LNCAP (cell line): ENCODE data around the gene KRTAP9-2.
"Not testable (repeated sequence)": the region's sequence is repeated elsewhere in the genome, so short reads cannot be mapped to it uniquely, and the experiment has no call there.

ENCODE experiments used
- TF ChIP-seq, protein P1 (sequence below): fragments of 450-650 bp; IDR thresholded peaks from 2 replicates; pipeline ENCODE4 v1.5.1; 2017; ENCODE audit warnings: mild to moderate bottlenecking

Gene KRTAP9-2

GRCh38 chr17:41215681-41216080, 10.8 kb upstream of the KRTAP9-2 start:
- TF ChIP-seq, protein P1, sequence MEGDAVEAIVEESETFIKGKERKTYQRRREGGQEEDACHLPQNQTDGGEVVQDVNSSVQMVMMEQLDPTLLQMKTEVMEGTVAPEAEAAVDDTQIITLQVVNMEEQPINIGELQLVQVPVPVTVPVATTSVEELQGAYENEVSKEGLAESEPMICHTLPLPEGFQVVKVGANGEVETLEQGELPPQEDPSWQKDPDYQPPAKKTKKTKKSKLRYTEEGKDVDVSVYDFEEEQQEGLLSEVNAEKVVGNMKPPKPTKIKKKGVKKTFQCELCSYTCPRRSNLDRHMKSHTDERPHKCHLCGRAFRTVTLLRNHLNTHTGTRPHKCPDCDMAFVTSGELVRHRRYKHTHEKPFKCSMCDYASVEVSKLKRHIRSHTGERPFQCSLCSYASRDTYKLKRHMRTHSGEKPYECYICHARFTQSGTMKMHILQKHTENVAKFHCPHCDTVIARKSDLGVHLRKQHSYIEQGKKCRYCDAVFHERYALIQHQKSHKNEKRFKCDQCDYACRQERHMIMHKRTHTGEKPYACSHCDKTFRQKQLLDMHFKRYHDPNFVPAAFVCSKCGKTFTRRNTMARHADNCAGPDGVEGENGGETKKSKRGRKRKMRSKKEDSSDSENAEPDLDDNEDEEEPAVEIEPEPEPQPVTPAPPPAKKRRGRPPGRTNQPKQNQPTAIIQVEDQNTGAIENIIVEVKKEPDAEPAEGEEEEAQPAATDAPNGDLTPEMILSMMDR: no peak

- TF ChIP-seq, protein P1: no peak
Measured at GRCh38 chr17:41223821-41224220, 2.6 kb upstream of the KRTAP9-2 start.

DNA sequence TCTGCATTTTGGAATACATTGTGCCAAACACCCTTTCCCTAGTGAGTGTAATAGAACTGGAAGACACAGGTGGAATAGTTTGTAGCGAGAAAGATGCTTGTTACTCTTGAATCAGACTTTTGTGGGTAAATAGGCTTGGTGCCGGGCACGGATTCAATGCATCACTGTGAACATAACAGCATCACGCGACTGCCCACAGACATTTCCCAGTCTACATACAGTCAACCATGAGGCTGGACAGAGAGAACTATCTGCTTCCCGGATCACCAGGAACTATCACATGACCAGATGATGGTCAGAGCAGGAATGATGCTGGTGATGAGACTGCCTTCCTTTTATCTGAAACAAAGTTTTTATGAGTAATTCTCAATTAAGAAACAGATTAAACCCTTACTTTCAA, 397 bp upstream of the KRTAP9-2 start:
- TF ChIP-seq, protein P1: no peak

DNA sequence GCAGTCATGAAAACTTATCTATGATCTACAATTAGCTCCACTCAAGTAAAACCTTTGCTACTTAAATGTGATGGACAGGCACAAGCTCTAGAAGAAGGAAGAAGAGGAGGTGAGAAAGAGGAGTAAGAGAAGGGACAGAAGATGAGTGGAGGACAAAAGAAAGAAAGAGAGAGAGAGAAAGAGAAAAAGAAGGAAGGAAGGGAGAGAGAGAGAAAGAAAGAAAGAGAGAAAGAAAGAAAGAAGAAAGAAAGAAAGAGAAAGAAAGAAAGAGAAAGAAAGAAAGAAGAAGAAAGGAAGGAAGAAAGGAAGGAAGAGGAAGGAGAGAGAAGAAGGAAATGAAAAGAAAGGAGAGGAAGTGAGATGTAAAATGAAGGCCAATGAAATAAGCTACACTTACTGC, 3.6 kb downstream of the KRTAP9-2 start:
- TF ChIP-seq, protein P1: no peak

DNA sequence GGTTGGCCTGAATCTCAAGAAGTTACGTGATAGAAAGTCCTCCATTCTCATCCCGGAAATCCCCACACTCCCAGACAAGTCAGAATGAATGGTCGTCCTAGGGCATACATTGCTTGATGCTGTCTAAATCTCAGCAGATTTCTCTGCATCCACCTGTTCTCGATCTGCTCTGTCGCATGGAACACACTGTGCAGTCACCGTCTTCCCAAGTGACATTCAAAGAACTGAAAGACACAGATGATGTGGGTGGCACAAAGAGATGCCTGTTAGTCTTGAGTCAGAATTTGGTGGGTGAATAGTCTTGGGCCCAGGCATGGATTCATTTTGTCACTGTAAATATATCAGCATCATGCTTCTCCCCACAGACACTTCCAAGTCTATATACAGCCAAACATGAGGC, 5.3 kb downstream of the KRTAP9-2 start:
- TF ChIP-seq, protein P1: no peak

DNA sequence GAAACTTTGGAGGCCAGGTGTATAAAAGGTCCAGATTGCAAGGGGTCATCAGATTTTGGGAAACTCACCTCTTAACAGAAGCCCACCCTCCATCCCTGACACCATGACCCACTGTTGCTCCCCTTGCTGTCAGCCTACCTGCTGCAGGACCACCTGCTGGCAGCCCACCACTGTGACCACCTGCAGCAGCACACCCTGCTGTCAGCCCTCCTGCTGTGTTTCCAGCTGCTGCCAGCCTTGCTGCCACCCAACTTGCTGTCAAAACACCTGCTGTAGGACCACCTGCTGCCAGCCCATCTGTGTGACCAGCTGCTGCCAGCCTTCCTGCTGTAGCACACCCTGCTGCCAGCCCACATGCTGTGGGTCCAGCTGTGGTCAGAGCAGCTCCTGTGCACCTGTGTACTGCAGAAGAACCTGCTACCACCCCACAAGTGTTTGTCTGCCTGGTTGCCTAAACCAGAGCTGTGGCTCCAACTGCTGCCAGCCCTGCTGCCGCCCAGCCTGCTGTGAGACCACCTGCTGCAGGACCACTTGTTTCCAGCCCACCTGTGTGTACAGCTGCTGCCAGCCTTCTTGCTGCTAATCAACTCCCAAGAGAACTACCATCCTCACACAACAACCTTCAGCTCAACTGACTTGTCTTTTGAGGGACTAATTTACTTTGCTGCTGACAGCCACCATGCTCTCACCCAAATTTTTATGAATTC, 6.1 kb downstream of the KRTAP9-2 start, which contains the start of gene KRTAP9-3:
Gene KRTAP9-3, plus strand, starts transcription at position 51 of the 707 bp plus-strand sequence. Its CDS starts 53 bp downstream, at position 104.
- TF ChIP-seq, protein P1: not testable (repeated sequence)

- TF ChIP-seq, protein P1: not testable (repeated sequence)
Measured at GRCh38 chr17:41237949-41238437, 11.5 kb downstream of the KRTAP9-2 start, which contains the start of gene KRTAP9-8. Gene KRTAP9-8 (plus strand): TSS chr17:41237999. CDS start chr17:41238052, 53 bp downstream.
